H1 (cell line): ENCODE data around the gene GEMIN7. TPM values are rescaled to one million over a fixed set of nuclear protein-coding genes. Genes with fewer than 3 reads are reported as not detected.

Source experiments
- CTCF ChIA-PET: fragments of 300-600 bp; sonication (Branson Sonifier 250); formaldehyde crosslinking; loops from one replicate; lab custom pipeline; 2021; ENCODE audit not compliant: partially characterized antibody; lab: Charles Lee
- POLR2A ChIA-PET: fragments of 300-600 bp; sonication (Branson Sonifier 250); formaldehyde crosslinking; loops from one replicate; lab custom pipeline; 2021; ENCODE audit warnings: inconsistent platforms; ENCODE audit not compliant: partially characterized antibody; lab: Charles Lee
- DNase-seq, 2 experiments: peaks; one replicate each; pipeline versions ENCODE4 v3.0.0 to v3.0.0-alpha.2; 2010 to 2022; ENCODE audit warnings: low spot score in 2 of 2, low read depth in 1 of 2, mixed read lengths in 1 of 2
- FAIRE-seq: peaks from 2 replicates; lab custom pipeline; 2011; peaks lifted over from hg19 to GRCh38; lab: Jason Lieb, UNC
- H2AFZ ChIP-seq: 2 replicates; pipeline ENCODE4 v1.8.1; 2012; ENCODE audit warnings: low read length, inconsistent platforms
- H2AK5ac ChIP-seq: 2 replicates; pipeline ENCODE4 v1.6.1; 2013; ENCODE audit warnings: low read depth, low read length
- H2BK120ac ChIP-seq: replicated peaks from 2 replicates; pipeline ENCODE3; 2013; ENCODE audit warnings: low read depth, low read length, inconsistent platforms
- H2BK12ac ChIP-seq: 2 replicates; pipeline ENCODE4 v1.6.1; 2013; ENCODE audit warnings: low read depth, low read length
- H2BK15ac ChIP-seq: 2 replicates; pipeline ENCODE4 v1.6.1; 2013; ENCODE audit warnings: low read length
- H2BK20ac ChIP-seq: 2 replicates; pipeline ENCODE4 v1.6.1; 2013; ENCODE audit warnings: low read length
- H2BK5ac ChIP-seq: 2 replicates; pipeline ENCODE4 v1.6.1; 2013; ENCODE audit warnings: low read depth, low read length
- H3K14ac ChIP-seq: 2 replicates; pipeline ENCODE4 v1.6.1; 2013; ENCODE audit warnings: inconsistent platforms; ENCODE audit not compliant: insufficient read length
- H3K18ac ChIP-seq: 2 replicates; pipeline ENCODE4 v1.6.1; 2013; ENCODE audit warnings: low read length; ENCODE audit errors: extremely low read depth
- H3K23ac ChIP-seq: 2 replicates; pipeline ENCODE4 v1.6.1; 2013; ENCODE audit warnings: inconsistent platforms; ENCODE audit not compliant: insufficient read length
- H3K23me2 ChIP-seq: 2 replicates; pipeline ENCODE4 v1.6.1; 2013; ENCODE audit warnings: low read depth, low read length
- H3K27ac ChIP-seq: 2 replicates; pipeline ENCODE4 v1.6.1; 2011; ENCODE audit warnings: low read depth, low read length, inconsistent platforms
- H3K27me3 ChIP-seq, 4 experiments: replicated peaks in 1 of 4; 1 replicate in 1 of 4; 2 replicates in 3 of 4; pipeline versions ENCODE4 v1.6.1 to v1.8.1; 2011 to 2013; ENCODE audit warnings: low read length in 3 of 4, mild to moderate bottlenecking in 3 of 4, inconsistent platforms in 2 of 4, mixed read lengths in 2 of 4, moderate library complexity in 1 of 4; ENCODE audit not compliant: control insufficient read depth in 3 of 4, insufficient read depth in 3 of 4; ENCODE audit errors: extremely low read depth in 1 of 4
- H3K36me3 ChIP-seq, 4 experiments: 2 replicates each; pipeline versions ENCODE4 v1.6.1 to v1.8.1; 2011 to 2013; ENCODE audit warnings: mild to moderate bottlenecking in 4 of 4, low read length in 3 of 4, moderate library complexity in 2 of 4, control low read depth in 1 of 4, inconsistent platforms in 1 of 4; ENCODE audit not compliant: insufficient read depth in 4 of 4, control insufficient read depth in 2 of 4
- H3K4ac ChIP-seq: replicated peaks from 2 replicates; pipeline ENCODE3; 2013; ENCODE audit warnings: low read length, low read depth, mixed read lengths, inconsistent platforms; ENCODE audit not compliant: insufficient read length
- H3K4me1 ChIP-seq, 4 experiments: replicated peaks in 1 of 4; 1 replicate in 1 of 4; 2 replicates in 3 of 4; pipeline versions ENCODE4 v1.6.1 to v1.8.1; 2011 to 2013; ENCODE audit warnings: low read length in 3 of 4, inconsistent platforms in 2 of 4, mixed read lengths in 1 of 4; ENCODE audit not compliant: insufficient read depth in 4 of 4, control insufficient read depth in 3 of 4
- H3K4me2 ChIP-seq, 2 experiments: 2 replicates each; pipeline versions ENCODE4 v1.6.1 to v1.8.1; 2011 to 2013; ENCODE audit warnings: low read depth in 2 of 2, low read length in 2 of 2, control low read depth in 1 of 2, inconsistent platforms in 1 of 2, mild to moderate bottlenecking in 1 of 2; ENCODE audit not compliant: insufficient read depth in 1 of 2
- H3K4me3 ChIP-seq, 4 experiments: fragments of 200-600, 300-600 bp in 1 of 4; sonication (generic), shearing (Covaris generic), sonication (Bioruptor Twin) in 1 of 4; 2 replicates each; pipeline versions ENCODE4 v1.5.1 to v1.8.1; 2011 to 2016; ENCODE audit warnings: low read length in 4 of 4, low read depth in 3 of 4, control low read depth in 2 of 4, inconsistent platforms in 2 of 4, mild to moderate bottlenecking in 2 of 4, mixed read lengths in 1 of 4, moderate library complexity in 1 of 4; ENCODE audit not compliant: insufficient read depth in 2 of 4; ENCODE audit errors: extremely low read depth in 1 of 4
- H3K56ac ChIP-seq: replicated peaks from 2 replicates; pipeline ENCODE3; 2013; ENCODE audit warnings: low read depth, mild to moderate bottlenecking, mixed read lengths, low read length, inconsistent platforms; ENCODE audit not compliant: insufficient read length
- H3K79me1 ChIP-seq: 2 replicates; pipeline ENCODE4 v1.6.1; 2013; ENCODE audit warnings: low read depth, low read length, control low read depth
- H3K79me2 ChIP-seq, 2 experiments: 2 replicates each; pipeline versions ENCODE4 v1.6.1 to v1.8.1; 2012 to 2013; ENCODE audit warnings: low read length in 2 of 2, mild to moderate bottlenecking in 2 of 2, inconsistent platforms in 1 of 2; ENCODE audit not compliant: insufficient read depth in 2 of 2, control insufficient read depth in 1 of 2
- H3K9ac ChIP-seq, 4 experiments: replicated peaks in 1 of 4; 1 replicate in 1 of 4; 2 replicates in 3 of 4; pipeline versions ENCODE4 v1.6.1 to v1.8.1; 2011 to 2013; ENCODE audit warnings: low read depth in 3 of 4, low read length in 3 of 4, control low read depth in 2 of 4, mild to moderate bottlenecking in 2 of 4, moderate library complexity in 2 of 4, inconsistent platforms in 1 of 4; ENCODE audit errors: extremely low read depth in 1 of 4
- H3K9me3 ChIP-seq, 2 experiments: 2 replicates each; pipeline versions ENCODE4 v1.6.1 to v1.8.1; 2012 to 2013; ENCODE audit warnings: mild to moderate bottlenecking in 2 of 2, moderate library complexity in 2 of 2, control low read depth in 1 of 2, inconsistent platforms in 1 of 2, low read depth in 1 of 2, low read length in 1 of 2, mixed read lengths in 1 of 2; ENCODE audit not compliant: insufficient read depth in 2 of 2
- H4K20me1 ChIP-seq, 2 experiments: replicated peaks in 1 of 2; 2 replicates each; pipeline versions ENCODE3 to v1.8.1; 2011 to 2013; ENCODE audit warnings: inconsistent platforms in 2 of 2, low read length in 2 of 2, mild to moderate bottlenecking in 1 of 2; ENCODE audit not compliant: insufficient read depth in 2 of 2, control insufficient read depth in 1 of 2
- H4K5ac ChIP-seq: 2 replicates; pipeline ENCODE4 v1.6.1; 2013; ENCODE audit warnings: low read length, low read depth, mixed read lengths, inconsistent platforms; ENCODE audit not compliant: insufficient read length
- H4K8ac ChIP-seq: 2 replicates; pipeline ENCODE4 v1.8.0; 2013; ENCODE audit warnings: mild to moderate bottlenecking, moderate library complexity, low read length, inconsistent platforms; ENCODE audit not compliant: insufficient read depth; ENCODE audit errors: extremely low read depth
- H4K91ac ChIP-seq: replicated peaks from 2 replicates; pipeline ENCODE3; 2013; ENCODE audit warnings: low read length, mixed read lengths, inconsistent platforms; ENCODE audit not compliant: insufficient read length
- EGR1 ChIP-seq: IDR thresholded peaks from 2 replicates; pipeline ENCODE4 v1.6.1; 2011; ENCODE audit warnings: low read depth, low read length, borderline replicate concordance
- EP300 ChIP-seq, 2 experiments: IDR thresholded peaks; 1 replicate in 1 of 2; 2 replicates in 1 of 2; pipeline ENCODE4 v1.6.1; 2011 to 2012; ENCODE audit warnings: low read depth in 2 of 2, low read length in 2 of 2, mild to moderate bottlenecking in 2 of 2, borderline replicate concordance in 1 of 2, inconsistent platforms in 1 of 2, moderate library complexity in 1 of 2
- GTF2F1 ChIP-seq: IDR thresholded peaks from 2 replicates; pipeline ENCODE4 v1.6.1; 2012; ENCODE audit warnings: low read depth, low read length, improper control_type of control experiment, borderline replicate concordance
- NRF1 ChIP-seq: IDR thresholded peaks from 2 replicates; pipeline ENCODE4 v1.6.1; 2011; ENCODE audit warnings: mild to moderate bottlenecking, low read depth, low read length, improper control_type of control experiment
- WGBS, 2 experiments: shearing (Covaris generic) in 1 of 2; methylation state at CpG; one replicate each; pipeline versions ENCODE4 v1.1.6 to v1.1.7; 2013 to 2015; ENCODE audit warnings: low lambda C conversion rate in 2 of 2, mixed read lengths in 2 of 2, inconsistent platforms in 1 of 2, low coverage in 1 of 2, missing lambda C conversion rate in 1 of 2; ENCODE audit not compliant: insufficient replicate concordance in 2 of 2, insufficient coverage in 1 of 2, insufficient read length in 1 of 2; ENCODE audit errors: extremely low coverage in 1 of 2, missing lambda C conversion rate in 1 of 2; 5-methylcytosine and 5-hydroxymethylcytosine counted together
- polyA plus RNA-seq, 7 experiments: library from polyadenylated mRNA; depleted of rRNA in 3 of 7; stranded (reverse) in 5 of 7; unstranded in 2 of 7; fragments of >200 nt in 5 of 7; fragments of 200-250 nt in 2 of 7; gene quantifications; 1 replicate in 5 of 7; 2 replicates in 1 of 7; 4 replicates in 1 of 7; pipeline versions ENCODE4 v1.2.1 to v1.2.3, GENCODE V29; 2011 to 2013; ENCODE audit warnings: missing spikeins in 2 of 7, mixed read lengths in 2 of 7
- total RNA-seq: library from RNA; stranded (reverse); fragmentation: NEBNext Ultra II Directional; extraction: Animal tissue kit (Norgen Biotek cat#: 25700); gene quantifications from 2 replicates; pipeline ENCODE4 v1.2.1, GENCODE V29; 2021

The GEMIN7 gene
- total and polyA plus RNA-seq, 2 of the 8 experiments (the other 6 are each of a cell fraction or from before 2014, with no cell fraction given) = 48.0 to 91.6 TPM

DNA sequence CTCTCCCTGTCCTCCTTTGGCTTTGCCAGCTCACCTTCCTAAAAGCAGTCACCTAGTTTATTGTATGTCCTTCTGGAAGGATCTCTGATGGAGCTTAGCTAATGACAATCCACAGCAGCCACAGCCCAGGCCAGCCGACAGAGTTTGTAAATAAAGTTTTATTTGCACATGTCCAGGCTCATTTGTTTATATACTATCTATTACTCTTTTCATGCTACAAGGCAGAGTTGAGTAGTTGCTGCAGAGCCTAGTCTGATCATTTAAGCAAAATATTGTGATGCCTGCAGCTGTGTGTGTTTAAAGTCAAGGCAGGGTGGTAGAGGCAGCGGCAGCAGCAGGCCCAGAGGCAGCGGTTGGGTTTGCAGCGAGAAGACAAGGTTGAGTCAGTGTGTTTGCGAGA lies 49.1 kb downstream of the GEMIN7 start:
- Histone ChIP-seq H3K27ac (no peak overlapping the region), H3K4me2 (no peak overlapping the region)

More for the DNA sequence above, 49.1 kb downstream of the GEMIN7 start:
- no peak overlapping the region for H3K18ac ChIP-seq
- FAIRE-seq (no peak), DNase-seq (no peak)
- TF ChIP-seq GTF2F1 = no peak
- TF ChIP-seq EGR1 = no peak
- no peak for TF ChIP-seq NRF1
- TF ChIP-seq EP300 (IDR thresholded peaks at IDR 0.05; ENCODE audit: borderline replicate concordance in 1 of 2, low read depth in 2 of 2, low read length in 2 of 2) = no peak
- WGBS, 2 experiments = 82% methylated on average over 5 of the region's 5 CpGs; no CpG with 5 or more reads in 1 of the 2 experiments
- H3K4me3 ChIP-seq = no peak overlapping the region
- no peak overlapping the region for H4K91ac ChIP-seq
- no peak overlapping the region for H2AFZ ChIP-seq
- no peaks in the 10 kb centered on the region for H3K9me3 ChIP-seq
- no peak overlapping the region for H3K4ac ChIP-seq
- no peak overlapping the region for H3K9ac ChIP-seq
- peaks cover 21% of the 10 kb centered on the region for H3K79me1 ChIP-seq
- no peak overlapping the region for H3K14ac ChIP-seq
- no peak overlapping the region for H2BK15ac ChIP-seq
- H2BK20ac ChIP-seq = no peak overlapping the region
- ChIA-PET POLR2A (no interaction called here), CTCF (no interaction called here)
- H3K36me3 ChIP-seq = no peaks in the 10 kb centered on the region
- no peak overlapping the region for H3K56ac ChIP-seq
- H2AK5ac ChIP-seq = no peak overlapping the region
- H3K23me2 ChIP-seq = no peaks in the 10 kb centered on the region
- no peak overlapping the region for H4K5ac ChIP-seq
- no peak overlapping the region for H2BK5ac ChIP-seq
- H3K23ac ChIP-seq = no peak overlapping the region
- H3K79me2 ChIP-seq = peaks cover 0 to 40% of the 10 kb centered on the region in 2 experiments; a peak in 2 of 4 replicates
- H3K4me1 ChIP-seq = peaks cover 0 to 10% (median 7%) of the 10 kb centered on the region in 4 experiments; a peak in 6 of 7 replicates
- H2BK12ac ChIP-seq = no peak overlapping the region
- no peaks in the 10 kb centered on the region; a peak in 1 of 7 replicates for H3K27me3 ChIP-seq
- peaks cover 17 to 32% of the 10 kb centered on the region in 2 experiments for H4K20me1 ChIP-seq
- H4K8ac ChIP-seq = no peak overlapping the region
- no peak overlapping the region for H2BK120ac ChIP-seq
